Neuronal stem cell (in vitro differentiated cells): Measurements from ENCODE around the gene TMEM51.

Source experiments
- DNase-seq: peaks from one replicate; pipeline ENCODE4 v3.0.0-alpha.2; 2013; ENCODE audit warnings: low spot score
- H2AFZ ChIP-seq: one replicate; pipeline ENCODE4 v1.6.1; 2013; ENCODE audit warnings: mild to moderate bottlenecking, low read length, inconsistent platforms
- H2AK5ac ChIP-seq: 2 replicates; pipeline ENCODE4 v1.6.1; 2013; ENCODE audit warnings: low read depth, mild to moderate bottlenecking, inconsistent platforms, low read length, moderate library complexity, mixed read lengths
- H2BK120ac ChIP-seq: 2 replicates; pipeline ENCODE4 v1.6.1; 2013; ENCODE audit warnings: low read depth, mild to moderate bottlenecking, inconsistent platforms, low read length, moderate library complexity, mixed read lengths
- H2BK12ac ChIP-seq: one replicate; pipeline ENCODE4 v1.6.1; 2013; ENCODE audit warnings: low read length, inconsistent platforms
- H2BK15ac ChIP-seq: 2 replicates; pipeline ENCODE4 v1.6.1; 2013; ENCODE audit warnings: mild to moderate bottlenecking, low read length, inconsistent platforms, mixed read lengths
- H2BK5ac ChIP-seq: one replicate; pipeline ENCODE4 v1.6.1; 2013; ENCODE audit warnings: inconsistent platforms, mild to moderate bottlenecking, low read length, moderate library complexity
- H3K14ac ChIP-seq: one replicate; pipeline ENCODE4 v1.6.1; 2013; ENCODE audit warnings: low read length, inconsistent platforms
- H3K18ac ChIP-seq: 2 replicates; pipeline ENCODE4 v1.6.1; 2013; ENCODE audit warnings: low read length, inconsistent platforms
- H3K23ac ChIP-seq: 2 replicates; pipeline ENCODE4 v1.6.1; 2013; ENCODE audit warnings: low read depth, mild to moderate bottlenecking, mixed read lengths, low read length, inconsistent platforms; ENCODE audit not compliant: poor library complexity
- H3K27ac ChIP-seq: replicated peaks from 3 replicates; pipeline ENCODE4 v1.5.1; 2013; ENCODE audit warnings: low read length, inconsistent platforms
- H3K27me3 ChIP-seq, 3 experiments: 2 replicates each; pipeline ENCODE4 v1.6.1; 2013; ENCODE audit warnings: low read length in 3 of 3, mild to moderate bottlenecking in 2 of 3, inconsistent platforms in 1 of 3, low read depth in 1 of 3, mixed read lengths in 1 of 3, moderate library complexity in 1 of 3; ENCODE audit not compliant: control insufficient read depth in 3 of 3, insufficient read depth in 3 of 3
- H3K36me3 ChIP-seq, 2 donors: replicated peaks in 1 of 2; 2 replicates each; pipeline ENCODE4 v1.6.1; 2013; ENCODE audit warnings: low read length in 2 of 2; ENCODE audit not compliant: control insufficient read depth in 2 of 2, insufficient read depth in 2 of 2
- H3K4ac ChIP-seq: 2 replicates; pipeline ENCODE4 v1.6.1; 2013; ENCODE audit warnings: inconsistent platforms, mild to moderate bottlenecking, low read length, moderate library complexity
- H3K4me1 ChIP-seq, 2 donors: 1 replicate in 1 of 2; 2 replicates in 1 of 2; pipeline ENCODE4 v1.6.1; 2013; ENCODE audit warnings: low read length in 2 of 2, low read depth in 1 of 2; ENCODE audit not compliant: control insufficient read depth in 2 of 2, insufficient read depth in 1 of 2
- H3K4me2 ChIP-seq: one replicate; pipeline ENCODE4 v1.6.1; 2013; ENCODE audit warnings: mild to moderate bottlenecking, low read length, inconsistent platforms; ENCODE audit not compliant: insufficient read depth, poor library complexity, severe bottlenecking
- H3K4me3 ChIP-seq, 2 donors: 2 replicates each; pipeline ENCODE4 v1.5.1; 2013; ENCODE audit warnings: low read length in 2 of 2, mild to moderate bottlenecking in 2 of 2, inconsistent platforms in 1 of 2, moderate library complexity in 1 of 2
- H3K79me1 ChIP-seq: one replicate; pipeline ENCODE4 v1.6.1; 2013; ENCODE audit warnings: low read depth, mild to moderate bottlenecking, inconsistent platforms, low read length, moderate library complexity
- H3K9ac ChIP-seq: one replicate; pipeline ENCODE4 v1.6.1; 2013; ENCODE audit warnings: mild to moderate bottlenecking, low read depth, low read length, inconsistent platforms; ENCODE audit not compliant: poor library complexity
- H3K9me3 ChIP-seq, 2 donors: replicated peaks in 1 of 2; 2 replicates each; pipeline versions ENCODE3 to v1.6.1; 2013; ENCODE audit warnings: low read length in 2 of 2, mild to moderate bottlenecking in 2 of 2, inconsistent platforms in 1 of 2, low read depth in 1 of 2, mixed read lengths in 1 of 2, moderate library complexity in 1 of 2; ENCODE audit not compliant: control insufficient read depth in 2 of 2, insufficient read depth in 1 of 2
- H4K8ac ChIP-seq: one replicate; pipeline ENCODE4 v1.6.1; 2013; ENCODE audit warnings: low read depth, mild to moderate bottlenecking, inconsistent platforms, low read length, moderate library complexity
- H4K91ac ChIP-seq: one replicate; pipeline ENCODE4 v1.6.1; 2013; ENCODE audit warnings: low read length, low read depth, mild to moderate bottlenecking, inconsistent platforms; ENCODE audit not compliant: poor library complexity
- WGBS, 2 donors: extraction: QIAGEN DNeasy Blood & Tissue Kit; methylation state at CpG; one replicate each; pipeline ENCODE4 v1.1.7; 2013; ENCODE audit warnings: missing lambda C conversion rate in 2 of 2, mixed read lengths in 1 of 2; ENCODE audit not compliant: insufficient read length in 2 of 2, insufficient replicate concordance in 1 of 2; ENCODE audit errors: extremely low coverage in 2 of 2; 5-methylcytosine and 5-hydroxymethylcytosine counted together

TMEM51 gene

DNA sequence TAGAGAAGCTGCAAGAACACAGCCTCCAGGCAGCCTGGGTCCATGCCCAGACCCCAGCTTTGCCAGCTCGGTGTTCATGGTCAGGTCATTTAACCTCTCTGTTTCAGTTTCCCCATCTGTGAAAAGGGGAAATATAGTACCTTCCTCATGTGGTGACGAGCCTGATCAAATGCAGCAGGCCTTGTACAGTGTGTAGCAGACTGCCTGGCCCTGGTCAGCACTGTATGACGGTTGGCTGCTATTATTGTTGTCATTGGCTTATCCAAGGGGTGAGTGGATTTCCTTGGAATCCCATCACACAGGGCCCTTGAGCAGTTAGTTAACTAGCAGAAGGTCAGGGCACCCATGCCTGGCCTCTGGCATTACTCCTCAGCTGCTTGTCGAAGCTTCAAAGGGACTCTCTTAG, 6.6 kb upstream of the TMEM51 start:
- Histone ChIP-seq H4K8ac (no peak overlapping the region), H3K4me1 (no peaks in the 10 kb centered on the region), H3K23ac (no peak overlapping the region), H3K14ac (no peak overlapping the region), H2BK12ac (no peak overlapping the region), H3K9ac (no peak overlapping the region), H2AK5ac (no peak overlapping the region), H3K36me3 (no peaks in the 10 kb centered on the region), H3K27me3 (peaks cover 2 to 39% (median 23%) of the 10 kb centered on the region in 3 experiments), H2BK120ac (no peak overlapping the region), H3K4ac (no peak overlapping the region), H2BK5ac (no peak overlapping the region), H2BK15ac (no peak overlapping the region), H3K4me2 (no peak overlapping the region), H3K4me3 (no peak overlapping the region), H3K18ac (no peak overlapping the region), H3K9me3 (peaks cover 2% of the 10 kb centered on the region in 2 donors), H2AFZ (no peak overlapping the region), H4K91ac (no peak overlapping the region), H3K27ac (no peak overlapping the region), H3K79me1 (no peaks in the 10 kb centered on the region)
- no peak for DNase-seq
- no CpG with 5 or more reads among the region's 4 CpGs for WGBS, 2 donors

DNA sequence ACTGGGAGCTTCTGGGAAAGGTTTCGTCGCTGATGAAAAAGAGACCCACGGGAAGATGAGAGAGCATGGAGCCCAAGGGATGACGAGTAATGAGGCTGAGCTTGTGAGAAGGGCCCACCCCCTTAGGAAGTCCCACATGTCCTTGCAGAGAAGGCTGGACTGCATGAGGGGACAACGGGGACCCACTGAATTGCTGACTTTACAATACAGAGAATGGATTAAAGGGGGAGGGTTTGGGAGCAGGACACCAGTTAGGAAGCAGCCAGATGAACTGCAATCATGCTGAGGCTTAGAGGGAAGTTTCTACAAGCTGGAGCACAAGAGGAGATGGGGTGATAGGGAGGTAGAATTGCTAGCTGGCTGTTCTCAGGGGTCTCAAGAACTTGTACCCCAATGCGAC, 5.5 kb upstream of the TMEM51 start:
- Histone ChIP-seq H3K27ac (no peak overlapping the region), H2BK12ac (no peak overlapping the region), H3K36me3 (no peaks in the 10 kb centered on the region), H3K27me3 (peaks cover 4 to 39% (median 32%) of the 10 kb centered on the region in 3 experiments), H3K4me1 (no peaks in the 10 kb centered on the region), H3K79me1 (no peaks in the 10 kb centered on the region), H3K9me3 (peaks cover 2% of the 10 kb centered on the region in 2 donors), H2BK15ac (no peak overlapping the region), H3K4me2 (no peak overlapping the region), H3K9ac (no peak overlapping the region), H4K91ac (no peak overlapping the region), H2AK5ac (no peak overlapping the region), H3K4ac (no peak overlapping the region), H3K18ac (no peak overlapping the region), H2BK5ac (no peak overlapping the region), H2AFZ (no peak overlapping the region), H3K4me3 (no peak overlapping the region), H2BK120ac (no peak overlapping the region), H3K23ac (no peak overlapping the region), H3K14ac (no peak overlapping the region), H4K8ac (no peak overlapping the region)
- WGBS, 2 donors, result no CpG with 5 or more reads among the region's 6 CpGs
- DNase-seq, result no peak

DNA sequence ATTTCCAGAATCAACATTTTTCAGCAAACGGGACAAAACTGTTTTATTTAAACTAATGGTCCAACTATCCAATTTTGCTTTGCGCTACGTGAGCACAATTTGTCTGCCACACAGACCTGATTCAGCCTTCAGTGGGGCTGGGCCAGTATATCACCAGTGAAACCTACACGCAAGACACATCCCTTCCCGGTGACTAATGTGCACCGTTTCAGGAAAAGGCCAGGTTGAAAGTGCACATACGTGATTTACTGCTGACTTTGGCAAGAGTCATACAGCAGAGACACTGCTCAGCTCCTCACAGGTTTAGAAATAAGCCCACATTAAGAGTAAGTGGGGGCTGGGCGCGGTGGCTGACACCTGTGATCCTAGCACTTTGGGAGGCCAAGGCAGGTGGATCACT, 5.1 kb upstream of the TMEM51 start:
- no peak for DNase-seq
- H3K9ac ChIP-seq, result no peak overlapping the region
- no peak overlapping the region for H3K23ac ChIP-seq
- H3K4me2 ChIP-seq, result no peak overlapping the region
- H3K14ac ChIP-seq, result no peak overlapping the region
- H3K9me3 ChIP-seq, result peaks cover 2% of the 10 kb centered on the region in 2 donors
- whole genome bisulfite sequencing, 2 donors, result no CpG with 5 or more reads among the region's 9 CpGs
- no peaks in the 10 kb centered on the region for H3K36me3 ChIP-seq
- H3K27me3 ChIP-seq, result peaks cover 5 to 39% (median 36%) of the 10 kb centered on the region in 3 experiments
- no peaks in the 10 kb centered on the region for H3K79me1 ChIP-seq
- H2AFZ ChIP-seq, result no peak overlapping the region
- H3K18ac ChIP-seq, result no peak overlapping the region
- no peak overlapping the region for H2BK15ac ChIP-seq
- H2AK5ac ChIP-seq, result no peak overlapping the region
- H2BK12ac ChIP-seq, result no peak overlapping the region
- no peak overlapping the region for H2BK5ac ChIP-seq
- no peak overlapping the region for H2BK120ac ChIP-seq
- no peak overlapping the region for H3K4me3 ChIP-seq
- H3K27ac ChIP-seq, result no peak overlapping the region
- no peak overlapping the region for H4K8ac ChIP-seq
- H3K4me1 ChIP-seq, result no peaks in the 10 kb centered on the region
- H3K4ac ChIP-seq, result no peak overlapping the region
- no peak overlapping the region for H4K91ac ChIP-seq

DNA sequence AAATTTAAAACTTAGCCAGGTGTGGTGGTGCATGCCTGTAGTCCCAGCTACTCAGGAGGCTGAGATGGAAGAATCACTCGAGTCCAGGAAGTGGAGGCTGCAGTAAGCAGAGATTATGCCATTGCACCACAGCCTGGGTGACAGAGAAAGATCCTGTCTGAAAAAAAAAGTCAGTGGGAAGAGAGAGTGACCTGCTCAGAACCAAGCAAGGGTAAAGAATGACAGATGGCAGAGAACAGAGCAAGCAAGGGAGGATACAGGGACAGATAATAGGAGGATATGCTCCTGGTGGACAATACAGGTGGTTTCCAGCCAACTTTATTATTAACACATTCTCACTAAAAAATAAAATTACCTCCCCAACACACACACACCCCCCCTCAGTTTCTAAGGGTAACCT, 4.6 kb upstream of the TMEM51 start:
- no peak overlapping the region for H3K9ac ChIP-seq
- H3K4ac ChIP-seq, result no peak overlapping the region
- no peaks in the 10 kb centered on the region for H3K36me3 ChIP-seq
- H2BK12ac ChIP-seq, result no peak overlapping the region
- H3K9me3 ChIP-seq, result peaks cover 2% of the 10 kb centered on the region in 2 donors
- no peak for DNase-seq
- no peak overlapping the region for H2AK5ac ChIP-seq
- no peak overlapping the region for H2AFZ ChIP-seq
- no peak overlapping the region for H2BK15ac ChIP-seq
- H3K23ac ChIP-seq, result no peak overlapping the region
- H2BK120ac ChIP-seq, result no peak overlapping the region
- H4K8ac ChIP-seq, result no peak overlapping the region
- H3K4me1 ChIP-seq, result no peaks in the 10 kb centered on the region
- no peak overlapping the region for H4K91ac ChIP-seq
- H3K4me2 ChIP-seq, result no peak overlapping the region
- no CpG with 5 or more reads among the region's 1 CpG for WGBS, 2 donors
- H3K27me3 ChIP-seq, result peaks cover 5 to 39% (median 36%) of the 10 kb centered on the region in 3 experiments
- H3K79me1 ChIP-seq, result no peaks in the 10 kb centered on the region
- no peak overlapping the region for H3K4me3 ChIP-seq
- H3K27ac ChIP-seq, result no peak overlapping the region
- H2BK5ac ChIP-seq, result no peak overlapping the region
- no peak overlapping the region for H3K14ac ChIP-seq
- H3K18ac ChIP-seq, result no peak overlapping the region
